HL-60 (cell line): ENCODE results near the gene TMEM245.

Source experiments
- POLR2AphosphoS5 ChIP-seq: IDR thresholded peaks from 2 replicates; pipeline ENCODE4 v1.6.1; 2012; ENCODE audit warnings: low read depth
- TF ChIP-seq, protein P1 (sequence below): IDR thresholded peaks from 2 replicates; pipeline ENCODE4 v1.6.1; 2012; ENCODE audit warnings: low read depth; ENCODE audit not compliant: insufficient replicate concordance
- TF ChIP-seq, protein P2 (sequence below): IDR thresholded peaks from one replicate; pipeline ENCODE4 v1.5.1; 2011; ENCODE audit warnings: low read length, control low read depth, inconsistent platforms; ENCODE audit not compliant: insufficient read depth

GRCh38 chr9:108994695-108995094 is 125.1 kb downstream of the TMEM245 start:
- TF ChIP-seq, protein P1, sequence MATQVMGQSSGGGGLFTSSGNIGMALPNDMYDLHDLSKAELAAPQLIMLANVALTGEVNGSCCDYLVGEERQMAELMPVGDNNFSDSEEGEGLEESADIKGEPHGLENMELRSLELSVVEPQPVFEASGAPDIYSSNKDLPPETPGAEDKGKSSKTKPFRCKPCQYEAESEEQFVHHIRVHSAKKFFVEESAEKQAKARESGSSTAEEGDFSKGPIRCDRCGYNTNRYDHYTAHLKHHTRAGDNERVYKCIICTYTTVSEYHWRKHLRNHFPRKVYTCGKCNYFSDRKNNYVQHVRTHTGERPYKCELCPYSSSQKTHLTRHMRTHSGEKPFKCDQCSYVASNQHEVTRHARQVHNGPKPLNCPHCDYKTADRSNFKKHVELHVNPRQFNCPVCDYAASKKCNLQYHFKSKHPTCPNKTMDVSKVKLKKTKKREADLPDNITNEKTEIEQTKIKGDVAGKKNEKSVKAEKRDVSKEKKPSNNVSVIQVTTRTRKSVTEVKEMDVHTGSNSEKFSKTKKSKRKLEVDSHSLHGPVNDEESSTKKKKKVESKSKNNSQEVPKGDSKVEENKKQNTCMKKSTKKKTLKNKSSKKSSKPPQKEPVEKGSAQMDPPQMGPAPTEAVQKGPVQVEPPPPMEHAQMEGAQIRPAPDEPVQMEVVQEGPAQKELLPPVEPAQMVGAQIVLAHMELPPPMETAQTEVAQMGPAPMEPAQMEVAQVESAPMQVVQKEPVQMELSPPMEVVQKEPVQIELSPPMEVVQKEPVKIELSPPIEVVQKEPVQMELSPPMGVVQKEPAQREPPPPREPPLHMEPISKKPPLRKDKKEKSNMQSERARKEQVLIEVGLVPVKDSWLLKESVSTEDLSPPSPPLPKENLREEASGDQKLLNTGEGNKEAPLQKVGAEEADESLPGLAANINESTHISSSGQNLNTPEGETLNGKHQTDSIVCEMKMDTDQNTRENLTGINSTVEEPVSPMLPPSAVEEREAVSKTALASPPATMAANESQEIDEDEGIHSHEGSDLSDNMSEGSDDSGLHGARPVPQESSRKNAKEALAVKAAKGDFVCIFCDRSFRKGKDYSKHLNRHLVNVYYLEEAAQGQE = no peak
- TF ChIP-seq, protein P2, sequence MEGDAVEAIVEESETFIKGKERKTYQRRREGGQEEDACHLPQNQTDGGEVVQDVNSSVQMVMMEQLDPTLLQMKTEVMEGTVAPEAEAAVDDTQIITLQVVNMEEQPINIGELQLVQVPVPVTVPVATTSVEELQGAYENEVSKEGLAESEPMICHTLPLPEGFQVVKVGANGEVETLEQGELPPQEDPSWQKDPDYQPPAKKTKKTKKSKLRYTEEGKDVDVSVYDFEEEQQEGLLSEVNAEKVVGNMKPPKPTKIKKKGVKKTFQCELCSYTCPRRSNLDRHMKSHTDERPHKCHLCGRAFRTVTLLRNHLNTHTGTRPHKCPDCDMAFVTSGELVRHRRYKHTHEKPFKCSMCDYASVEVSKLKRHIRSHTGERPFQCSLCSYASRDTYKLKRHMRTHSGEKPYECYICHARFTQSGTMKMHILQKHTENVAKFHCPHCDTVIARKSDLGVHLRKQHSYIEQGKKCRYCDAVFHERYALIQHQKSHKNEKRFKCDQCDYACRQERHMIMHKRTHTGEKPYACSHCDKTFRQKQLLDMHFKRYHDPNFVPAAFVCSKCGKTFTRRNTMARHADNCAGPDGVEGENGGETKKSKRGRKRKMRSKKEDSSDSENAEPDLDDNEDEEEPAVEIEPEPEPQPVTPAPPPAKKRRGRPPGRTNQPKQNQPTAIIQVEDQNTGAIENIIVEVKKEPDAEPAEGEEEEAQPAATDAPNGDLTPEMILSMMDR = no peak
- TF ChIP-seq POLR2AphosphoS5 = 0 out of 2 replicates have a peak, but pooled peaks have one; percentile 36
